ENCODE measurements around the gene EVA1A. TPM values are rescaled to one million over a fixed set of nuclear protein-coding genes. Genes with fewer than 3 reads are reported as not detected.

EVA1A gene
- total and polyA plus RNA-seq, 12 donors: 0.17 to 3.4 (median 0.99) TPM

GRCh38 chr2:75527676-75528075 is 33.1 kb downstream of the EVA1A start:
- no peak for TF ChIP-seq CTCF (IDR thresholded peaks at IDR 0.05)
- Histone ChIP-seq H3K36me3 (no peaks in the 10 kb centered on the region), H3K4me1 (no peaks in the 10 kb centered on the region), H3K9me3 (no peaks in the 10 kb centered on the region), H3K27me3 (peaks cover 0 to 2% (median 0%) of the 10 kb centered on the region in 7 donors), H3K4me3 (no peak overlapping the region), H3K27ac (no peak overlapping the region)
- intact Hi-C loops (cut with DNase I): no loop called here
- DNase-seq (no peak), ATAC-seq (no peak)
- WGBS, 2 donors: 88 to 95% methylated on average over 1 of the region's 1 CpG

- ATAC-seq (no peak), DNase-seq (no peak)
- Histone ChIP-seq H3K4me3 (no peak overlapping the region), H3K27me3 (peaks cover 0 to 2% (median 0%) of the 10 kb centered on the region in 7 donors), H3K27ac (no peak overlapping the region), H3K36me3 (no peaks in the 10 kb centered on the region), H3K9me3 (no peaks in the 10 kb centered on the region), H3K4me1 (no peaks in the 10 kb centered on the region)
- intact Hi-C loops (cut with DNase I): no loop called here
- no peak for TF ChIP-seq CTCF (IDR thresholded peaks at IDR 0.05)
These were observed 33.9 kb downstream of the EVA1A start for GRCh38 chr2:75526842-75527241.

- DNase-seq (no peak), ATAC-seq (no peak)
- TF ChIP-seq CTCF (IDR thresholded peaks at IDR 0.05): no peak
- Histone ChIP-seq H3K4me3 (no peak overlapping the region), H3K27ac (no peak overlapping the region), H3K36me3 (no peaks in the 10 kb centered on the region), H3K4me1 (no peaks in the 10 kb centered on the region), H3K27me3 (peaks cover 0 to 2% (median 0%) of the 10 kb centered on the region in 7 donors), H3K9me3 (no peaks in the 10 kb centered on the region)
- 89 to 92% methylated on average over 5 of the region's 5 CpGs for WGBS, 2 donors
- intact Hi-C loops (cut with DNase I): no loop called here
These were observed 35.1 kb downstream of the EVA1A start for GRCh38 chr2:75525434-75526310.

GRCh38 chr2:75524276-75524911 is 36.3 kb downstream of the EVA1A start:
- Histone ChIP-seq H3K4me3 (no peak overlapping the region), H3K9me3 (no peaks in the 10 kb centered on the region), H3K27me3 (peaks cover 0 to 2% (median 0%) of the 10 kb centered on the region in 7 donors), H3K4me1 (no peaks in the 10 kb centered on the region), H3K27ac (no peak overlapping the region), H3K36me3 (no peaks in the 10 kb centered on the region)
- intact Hi-C loops (cut with DNase I): no loop called here
- WGBS, 2 donors: 87 to 94% methylated on average over 2 of the region's 2 CpGs
- no peak for TF ChIP-seq CTCF (IDR thresholded peaks at IDR 0.05)
- DNase-seq (no peak), ATAC-seq (no peak)

Data from heart right ventricle (tissue), 16 donors.